BLaER1 (cell line): Measurements from ENCODE around the gene MOGAT1.
A peak's percentile ranks its signal among the peaks of the same experiment; 100 is the strongest.

Experiments used
- H3K27ac ChIP-seq: shearing (Covaris generic); formaldehyde crosslinking; 2 replicates; pipeline ENCODE4 v1.8.1; 2022
- H3K27me3 ChIP-seq: shearing (Covaris generic); formaldehyde crosslinking; 2 replicates; pipeline ENCODE4 v1.8.1; 2022
- H3K36me3 ChIP-seq: shearing (Covaris generic); formaldehyde crosslinking; 2 replicates; pipeline ENCODE4 v1.8.1; 2022
- H3K4me1 ChIP-seq: shearing (Covaris generic); formaldehyde crosslinking; 2 replicates; pipeline ENCODE4 v1.8.1; 2022
- H3K4me2 ChIP-seq: shearing (Covaris generic); formaldehyde crosslinking; 2 replicates; pipeline ENCODE4 v1.8.1; 2022
- H3K4me3 ChIP-seq: shearing (Covaris generic); formaldehyde crosslinking; 2 replicates; pipeline ENCODE4 v1.8.1; 2022
- H3K9ac ChIP-seq: shearing (Covaris generic); formaldehyde crosslinking; 2 replicates; pipeline ENCODE4 v1.8.1; 2022
- H3K9me3 ChIP-seq: shearing (Covaris generic); formaldehyde crosslinking; 2 replicates; pipeline ENCODE4 v1.8.1; 2022
- H4K20me1 ChIP-seq: shearing (Covaris generic); formaldehyde crosslinking; 2 replicates; pipeline ENCODE4 v1.8.1; 2022
- Cebpa-rat ChIP-seq: shearing (Covaris generic); IDR thresholded peaks from 2 replicates; pipeline ENCODE4 v1.8.1; 2022

Gene MOGAT1

GRCh38 chr2:222671259-222672067 is at the start of gene MOGAT1:
MOGAT1 (plus strand) TSS chr2:222671658; CDS start chr2:222671786, 128 bp downstream.
- peaks cover 11% of the 10 kb centered on the region for H3K9me3 ChIP-seq
- no peak within 1 kb of the TSS for H3K4me3 ChIP-seq
- TF ChIP-seq Cebpa-rat: no peak
- no peaks in the 10 kb centered on the region for H3K27me3 ChIP-seq
- no peaks in the 10 kb centered on the region for H3K4me1 ChIP-seq
- H3K9ac ChIP-seq: no peak within 1 kb of the TSS
- no peaks in the 10 kb centered on the region for H3K36me3 ChIP-seq
- H3K27ac ChIP-seq: no peak within 1 kb of the TSS
- H3K4me2 ChIP-seq: no peak within 1 kb of the TSS
- no peaks in the 10 kb centered on the region for H4K20me1 ChIP-seq

GRCh38 chr2:222621893-222622292 is 49.6 kb upstream of the MOGAT1 start:
- Histone ChIP-seq H3K27ac (no peak overlapping the region), H3K9me3 (no peaks in the 10 kb centered on the region), H3K4me3 (no peak overlapping the region), H3K27me3 (no peaks in the 10 kb centered on the region), H3K4me1 (peaks cover 13% of the 10 kb centered on the region), H3K9ac (no peak overlapping the region), H3K4me2 (no peak overlapping the region), H4K20me1 (no peaks in the 10 kb centered on the region), H3K36me3 (peaks cover 89% of the 10 kb centered on the region)
- no peak for TF ChIP-seq Cebpa-rat

- Histone ChIP-seq H3K4me1 (peaks cover 23% of the 10 kb centered on the region), H3K4me2 (no peak overlapping the region), H3K9ac (no peak overlapping the region), H3K27ac (no peak overlapping the region), H3K27me3 (no peaks in the 10 kb centered on the region), H3K9me3 (no peaks in the 10 kb centered on the region), H4K20me1 (no peaks in the 10 kb centered on the region), H3K36me3 (peaks cover 86% of the 10 kb centered on the region), H3K4me3 (no peak overlapping the region)
- no peak for TF ChIP-seq Cebpa-rat
Observed at GRCh38 chr2:222622910-222623309, 48.5 kb upstream of the MOGAT1 start.

- Histone ChIP-seq H3K4me1 (peaks cover 32% of the 10 kb centered on the region), H3K4me2 (no peak overlapping the region), H3K9me3 (no peaks in the 10 kb centered on the region), H4K20me1 (no peaks in the 10 kb centered on the region), H3K9ac (no peak overlapping the region), H3K27me3 (no peaks in the 10 kb centered on the region), H3K36me3 (peaks cover 86% of the 10 kb centered on the region), H3K27ac (no peak overlapping the region), H3K4me3 (no peak overlapping the region)
- TF ChIP-seq Cebpa-rat: no peak
Observed at GRCh38 chr2:222623756-222624309, 47.6 kb upstream of the MOGAT1 start.

- Histone ChIP-seq H4K20me1 (no peaks in the 10 kb centered on the region), H3K36me3 (peaks cover 85% of the 10 kb centered on the region), H3K4me1 (peaks cover 42% of the 10 kb centered on the region), H3K27ac (no peak overlapping the region), H3K4me2 (peak overlapping the region; percentile 77), H3K9me3 (no peaks in the 10 kb centered on the region), H3K27me3 (no peaks in the 10 kb centered on the region), H3K4me3 (peak overlapping the region; percentile 11; the same call in 1 of the 2 replicates), H3K9ac (no peak overlapping the region)
- TF ChIP-seq Cebpa-rat: no peak
Observed at GRCh38 chr2:222627764-222628163, 43.7 kb upstream of the MOGAT1 start.

- H3K9ac ChIP-seq: no peak overlapping the region
- no peak for TF ChIP-seq Cebpa-rat
- no peak overlapping the region for H3K4me3 ChIP-seq
- H3K4me2 ChIP-seq: no peak overlapping the region
- no peaks in the 10 kb centered on the region for H4K20me1 ChIP-seq
- H3K9me3 ChIP-seq: no peaks in the 10 kb centered on the region
- H3K27me3 ChIP-seq: no peaks in the 10 kb centered on the region
- H3K27ac ChIP-seq: no peak overlapping the region
- H3K4me1 ChIP-seq: no peaks in the 10 kb centered on the region
- peaks cover 87% of the 10 kb centered on the region for H3K36me3 ChIP-seq
Observed at GRCh38 chr2:222635295-222635694, 36.2 kb upstream of the MOGAT1 start.

GRCh38 chr2:222637067-222637466 is 34.4 kb upstream of the MOGAT1 start:
- no peak overlapping the region for H3K27ac ChIP-seq
- TF ChIP-seq Cebpa-rat: no peak
- no peak overlapping the region for H3K4me3 ChIP-seq
- H3K27me3 ChIP-seq: no peaks in the 10 kb centered on the region
- H3K9ac ChIP-seq: no peak overlapping the region
- no peak overlapping the region for H3K4me2 ChIP-seq
- H3K9me3 ChIP-seq: no peaks in the 10 kb centered on the region
- no peaks in the 10 kb centered on the region for H3K4me1 ChIP-seq
- no peaks in the 10 kb centered on the region for H4K20me1 ChIP-seq
- peaks cover 87% of the 10 kb centered on the region for H3K36me3 ChIP-seq

GRCh38 chr2:222641336-222641735 is 30.1 kb upstream of the MOGAT1 start:
- Histone ChIP-seq H3K4me2 (no peak overlapping the region), H4K20me1 (peaks cover 13% of the 10 kb centered on the region; the same call in 1 of the 2 replicates), H3K4me1 (no peaks in the 10 kb centered on the region), H3K27me3 (no peaks in the 10 kb centered on the region), H3K4me3 (no peak overlapping the region), H3K9me3 (no peaks in the 10 kb centered on the region), H3K9ac (no peak overlapping the region), H3K27ac (no peak overlapping the region), H3K36me3 (peaks cover 79% of the 10 kb centered on the region)
- TF ChIP-seq Cebpa-rat: no peak

GRCh38 chr2:222643134-222643533 is 28.3 kb upstream of the MOGAT1 start:
- H3K36me3 ChIP-seq: peaks cover 79% of the 10 kb centered on the region
- no peak overlapping the region for H3K27ac ChIP-seq
- H3K4me2 ChIP-seq: no peak overlapping the region
- no peak for TF ChIP-seq Cebpa-rat
- no peaks in the 10 kb centered on the region for H3K27me3 ChIP-seq
- H3K4me3 ChIP-seq: no peak overlapping the region
- H3K4me1 ChIP-seq: no peaks in the 10 kb centered on the region
- no peaks in the 10 kb centered on the region for H3K9me3 ChIP-seq
- no peak overlapping the region for H3K9ac ChIP-seq
- H4K20me1 ChIP-seq: peaks cover 24% of the 10 kb centered on the region

- Histone ChIP-seq H4K20me1 (peaks cover 53% of the 10 kb centered on the region), H3K27me3 (no peaks in the 10 kb centered on the region), H3K4me1 (no peaks in the 10 kb centered on the region), H3K27ac (no peak overlapping the region), H3K4me3 (no peak overlapping the region), H3K9ac (no peak overlapping the region), H3K9me3 (no peaks in the 10 kb centered on the region), H3K4me2 (no peak overlapping the region), H3K36me3 (peaks cover 79% of the 10 kb centered on the region)
- TF ChIP-seq Cebpa-rat: no peak
Observed at GRCh38 chr2:222646008-222646407, 25.4 kb upstream of the MOGAT1 start.
